Retinal pigment epithelial cell (primary cell): ENCODE measurements around the gene ZFYVE28.

Source experiments
- DNase-seq: peaks from one replicate; pipeline ENCODE4 v3.0.0-alpha.2; 2010; ENCODE audit warnings: low read depth
- H3K4me3 ChIP-seq: 2 replicates; pipeline ENCODE4 v1.5.1; 2011; ENCODE audit warnings: mild to moderate bottlenecking, low read length, control low read depth, moderate library complexity
- TF ChIP-seq, protein P1 (sequence below): conservative IDR thresholded peaks from 2 replicates; pipeline ENCODE4 v1.5.1; 2011; ENCODE audit warnings: low read depth, low read length, control low read depth, inconsistent platforms

The ZFYVE28 gene

DNA sequence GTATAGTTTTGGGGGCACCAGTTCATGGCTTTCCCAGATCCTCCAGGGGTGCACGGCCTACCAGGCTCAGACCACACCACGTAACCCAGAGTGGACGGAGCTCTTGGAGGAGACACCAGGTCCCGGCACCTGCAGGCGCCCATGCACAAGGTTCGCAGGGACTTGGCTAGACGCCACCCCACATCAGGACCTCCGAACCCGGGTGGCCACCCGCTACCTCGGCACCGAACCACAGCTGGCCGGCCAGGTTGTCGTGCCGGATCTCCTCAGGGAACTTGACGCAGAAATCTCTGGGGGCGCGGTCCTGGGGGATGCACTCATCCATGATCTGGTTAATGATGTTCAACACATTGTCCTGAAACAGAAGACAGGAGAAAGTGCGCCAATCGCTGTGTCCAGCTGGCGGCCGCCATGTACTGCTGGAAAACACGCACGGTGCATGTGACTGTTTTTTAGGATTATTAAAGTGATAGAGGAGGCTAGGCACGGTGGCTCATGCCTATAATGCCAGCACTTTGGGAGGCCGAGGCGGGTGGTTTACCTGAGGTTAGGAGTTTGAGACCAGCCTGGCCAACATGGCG lies 77.1 kb downstream of the ZFYVE28 start:
- no peak for DNase-seq
- no peak overlapping the region for H3K4me3 ChIP-seq
- TF ChIP-seq, protein P1, sequence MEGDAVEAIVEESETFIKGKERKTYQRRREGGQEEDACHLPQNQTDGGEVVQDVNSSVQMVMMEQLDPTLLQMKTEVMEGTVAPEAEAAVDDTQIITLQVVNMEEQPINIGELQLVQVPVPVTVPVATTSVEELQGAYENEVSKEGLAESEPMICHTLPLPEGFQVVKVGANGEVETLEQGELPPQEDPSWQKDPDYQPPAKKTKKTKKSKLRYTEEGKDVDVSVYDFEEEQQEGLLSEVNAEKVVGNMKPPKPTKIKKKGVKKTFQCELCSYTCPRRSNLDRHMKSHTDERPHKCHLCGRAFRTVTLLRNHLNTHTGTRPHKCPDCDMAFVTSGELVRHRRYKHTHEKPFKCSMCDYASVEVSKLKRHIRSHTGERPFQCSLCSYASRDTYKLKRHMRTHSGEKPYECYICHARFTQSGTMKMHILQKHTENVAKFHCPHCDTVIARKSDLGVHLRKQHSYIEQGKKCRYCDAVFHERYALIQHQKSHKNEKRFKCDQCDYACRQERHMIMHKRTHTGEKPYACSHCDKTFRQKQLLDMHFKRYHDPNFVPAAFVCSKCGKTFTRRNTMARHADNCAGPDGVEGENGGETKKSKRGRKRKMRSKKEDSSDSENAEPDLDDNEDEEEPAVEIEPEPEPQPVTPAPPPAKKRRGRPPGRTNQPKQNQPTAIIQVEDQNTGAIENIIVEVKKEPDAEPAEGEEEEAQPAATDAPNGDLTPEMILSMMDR: no peak

GRCh38 chr4:2340272-2341061 lies 78.0 kb downstream of the ZFYVE28 start:
- DNase-seq: no peak
- H3K4me3 ChIP-seq: no peak overlapping the region
- TF ChIP-seq, protein P1: no peak

- no peak for DNase-seq
- TF ChIP-seq, protein P1: no peak
- no peak overlapping the region for H3K4me3 ChIP-seq
Observed at GRCh38 chr4:2339458-2340271, 78.8 kb downstream of the ZFYVE28 start.

DNA sequence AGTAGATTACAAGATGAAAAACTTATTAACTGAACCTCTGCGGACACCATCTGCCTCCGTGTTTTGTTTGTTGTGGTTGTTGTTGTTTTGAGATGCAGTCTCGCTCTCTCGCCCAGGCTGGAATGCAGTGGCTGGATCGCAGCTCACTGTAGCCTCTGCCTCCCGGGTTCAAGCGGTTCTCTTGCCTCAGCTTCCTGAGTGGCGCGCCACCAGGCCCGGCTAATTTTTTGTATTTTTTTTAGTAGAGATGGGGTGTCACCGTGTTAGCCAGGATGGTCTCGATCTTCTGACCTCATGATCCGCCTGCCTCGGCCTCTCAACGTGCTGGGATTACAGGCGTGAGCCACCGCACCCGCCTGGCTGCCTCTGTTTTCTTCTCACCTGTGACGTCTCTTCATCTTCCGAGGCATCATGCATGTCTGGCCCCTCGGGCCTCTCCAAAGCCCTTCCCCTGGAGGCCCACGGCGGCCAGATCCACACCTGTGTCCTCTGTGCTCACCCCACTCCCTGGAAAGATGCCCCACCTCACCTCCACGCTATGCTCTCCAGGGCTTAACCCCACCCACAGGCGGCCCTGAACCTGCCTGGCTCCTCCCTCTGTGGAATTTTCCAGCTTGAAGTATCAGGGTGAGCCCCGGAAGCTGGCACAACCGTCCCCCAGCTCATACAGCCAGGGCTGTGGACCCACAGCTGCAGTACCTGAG lies 79.5 kb downstream of the ZFYVE28 start:
- TF ChIP-seq, protein P1: no peak
- no peak overlapping the region for H3K4me3 ChIP-seq
- no peak for DNase-seq

DNA sequence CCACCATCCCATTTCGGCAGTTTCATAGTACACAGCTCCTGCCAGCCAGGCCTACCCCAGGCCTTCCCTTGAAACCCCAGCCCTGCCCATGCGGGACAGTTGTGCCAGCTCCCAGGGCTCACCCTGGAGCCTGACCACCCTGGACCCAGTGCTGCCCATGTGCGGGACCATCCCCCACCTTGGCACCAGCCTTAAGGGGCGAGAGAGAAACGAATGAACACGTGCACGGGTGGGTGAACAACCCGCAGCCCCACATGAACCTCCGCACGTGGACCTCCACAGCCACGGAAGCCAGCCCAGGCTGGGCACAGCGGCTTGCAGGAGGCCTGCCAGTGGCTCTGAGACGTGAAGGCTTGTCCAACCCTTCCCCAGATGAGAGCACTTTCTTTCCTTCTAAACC lies 80.5 kb downstream of the ZFYVE28 start:
- TF ChIP-seq, protein P1: no peak
- DNase-seq: no peak
- no peak overlapping the region for H3K4me3 ChIP-seq

DNA sequence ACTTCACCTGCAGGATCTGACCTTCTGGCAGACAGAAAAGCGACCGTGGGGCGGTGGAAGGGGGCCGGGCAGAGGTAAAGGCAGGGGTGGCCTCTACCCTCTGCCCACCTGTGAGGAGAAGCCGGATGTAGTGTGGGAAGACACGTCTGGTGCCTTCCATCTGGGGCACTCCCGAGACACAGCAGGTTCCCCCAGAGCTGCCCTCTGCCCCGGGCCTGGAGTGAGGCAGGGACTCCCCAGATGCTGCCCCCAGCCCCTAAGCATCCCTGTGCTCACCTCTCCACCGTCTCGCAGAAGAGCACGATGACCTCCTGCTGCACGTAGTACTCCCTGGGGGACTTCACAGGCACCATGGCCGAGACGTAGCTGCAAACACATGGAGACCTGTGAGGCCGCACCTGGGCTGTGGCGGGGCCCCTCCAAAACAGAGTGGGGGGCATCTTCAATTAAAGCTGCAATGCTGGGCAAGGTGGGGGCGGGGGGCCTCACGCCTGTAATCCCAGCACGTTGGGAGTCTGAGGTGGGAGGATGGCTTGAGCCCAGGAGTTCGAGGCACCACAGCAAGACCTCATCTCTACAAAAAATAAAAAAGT lies 81.2 kb downstream of the ZFYVE28 start:
- no peak for DNase-seq
- TF ChIP-seq, protein P1: no peak
- no peak overlapping the region for H3K4me3 ChIP-seq
